ENCODE data around the gene FAM83B.

The FAM83B gene

DNA sequence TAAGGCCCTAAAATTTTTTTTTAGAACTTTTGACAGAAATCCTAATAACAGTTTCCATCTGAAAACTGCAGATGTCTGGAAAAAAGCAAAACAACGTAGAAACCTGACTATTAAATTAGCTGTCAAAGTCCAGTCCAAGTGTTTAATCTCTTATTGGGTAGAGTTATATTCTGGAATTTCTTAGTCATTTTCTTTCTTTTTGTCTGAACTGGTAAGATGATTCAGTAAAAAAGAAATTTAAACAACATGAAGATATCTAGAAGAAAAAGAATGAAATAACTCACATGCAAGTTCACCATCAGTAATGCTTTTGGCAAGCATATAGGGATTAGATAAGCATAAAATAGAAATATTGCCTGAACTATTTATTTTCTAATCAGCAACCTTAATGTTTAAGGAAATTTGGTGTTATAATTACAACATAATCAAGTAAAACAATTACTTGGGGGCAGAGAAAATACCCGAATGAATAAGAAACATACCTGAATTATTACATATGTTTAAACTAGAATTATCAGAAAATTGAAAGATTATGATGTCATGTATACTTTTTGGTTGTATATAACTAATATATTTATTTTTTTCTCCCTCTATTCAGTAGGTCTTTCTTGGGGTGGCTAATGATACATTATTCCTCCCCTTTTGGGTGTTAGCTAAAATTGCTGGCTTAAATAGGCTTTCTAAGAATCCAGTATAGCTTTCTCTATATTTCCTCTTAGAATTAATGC is 51.1 kb downstream of the FAM83B start:
- ATAC-seq, result no peak
- TF ChIP-seq POU6F1 (CRISPR knock-in tag; IDR thresholded peaks at IDR 0.05; ENCODE audit: borderline replicate concordance, low read depth) (no peak), BACH2 (CRISPR knock-in tag; IDR thresholded peaks at IDR 0.05; ENCODE audit: borderline replicate concordance) (no peak), SNAI2 (CRISPR knock-in tag; IDR thresholded peaks at IDR 0.05) (no peak), RARB (CRISPR knock-in tag; IDR thresholded peaks at IDR 0.05) (no peak), CSDC2 (CRISPR knock-in tag; IDR thresholded peaks at IDR 0.05) (no peak), ZFP30 (CRISPR knock-in tag; IDR thresholded peaks at IDR 0.05) (no peak), ZFP3 (CRISPR knock-in tag; IDR thresholded peaks at IDR 0.05) (no peak), TSHZ2 (CRISPR knock-in tag; IDR thresholded peaks at IDR 0.05) (no peak), OSR1 (CRISPR knock-in tag; IDR thresholded peaks at IDR 0.05) (no peak)

- ATAC-seq, result no peak
- TF ChIP-seq OSR1 (CRISPR knock-in tag; IDR thresholded peaks at IDR 0.05) (no peak), ESRRG (CRISPR knock-in tag; IDR thresholded peaks at IDR 0.05) (no peak), ARNTL (CRISPR knock-in tag; IDR thresholded peaks at IDR 0.05; ENCODE audit: borderline replicate concordance, low read depth) (no peak), RARB (CRISPR knock-in tag; IDR thresholded peaks at IDR 0.05) (no peak), TSHZ2 (CRISPR knock-in tag; IDR thresholded peaks at IDR 0.05) (no peak), ZNF70 (CRISPR knock-in tag; IDR thresholded peaks at IDR 0.05) (no peak), ZFP3 (CRISPR knock-in tag; IDR thresholded peaks at IDR 0.05) (no peak), TCF4 (CRISPR knock-in tag; IDR thresholded peaks at IDR 0.05; ENCODE audit: borderline replicate concordance) (no peak), BACH2 (CRISPR knock-in tag; IDR thresholded peaks at IDR 0.05; ENCODE audit: borderline replicate concordance) (no peak), GLIS3 (CRISPR knock-in tag; IDR thresholded peaks at IDR 0.05) (no peak)
These were observed 52.2 kb downstream of the FAM83B start for GRCh38 chr6:54898767-54899166.

DNA sequence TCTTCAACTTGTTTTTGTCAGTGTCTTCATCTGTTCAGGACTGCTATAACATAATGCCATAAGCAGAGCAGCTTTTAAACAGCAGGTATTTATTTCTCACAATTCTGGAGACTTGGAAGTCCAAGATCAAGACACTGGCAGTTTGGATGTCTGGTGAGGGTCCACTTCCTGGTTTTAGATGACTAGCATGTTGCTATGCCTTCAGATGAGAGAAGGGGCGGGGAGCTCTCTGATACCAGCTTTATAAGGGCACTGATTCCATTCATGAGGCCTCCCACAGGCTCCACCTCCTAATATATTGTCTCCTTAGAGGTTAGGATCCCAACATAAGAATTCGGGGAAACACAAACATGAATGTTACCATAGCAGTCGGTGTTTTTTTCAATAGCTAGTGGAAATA is 52.9 kb downstream of the FAM83B start:
- no peak for ATAC-seq
- TF ChIP-seq GLIS3 (CRISPR knock-in tag; IDR thresholded peaks at IDR 0.05) (no peak), ZNF8 (CRISPR knock-in tag; IDR thresholded peaks at IDR 0.05) (no peak), PATZ1 (CRISPR knock-in tag; IDR thresholded peaks at IDR 0.05; ENCODE audit: borderline replicate concordance) (no peak)

GRCh38 chr6:54899986-54900385 is 53.4 kb downstream of the FAM83B start:
- no peak for ATAC-seq
- no peak for TF ChIP-seq CREB5 (CRISPR knock-in tag; IDR thresholded peaks at IDR 0.05; ENCODE audit: low read depth)
- TF ChIP-seq, protein P1, sequence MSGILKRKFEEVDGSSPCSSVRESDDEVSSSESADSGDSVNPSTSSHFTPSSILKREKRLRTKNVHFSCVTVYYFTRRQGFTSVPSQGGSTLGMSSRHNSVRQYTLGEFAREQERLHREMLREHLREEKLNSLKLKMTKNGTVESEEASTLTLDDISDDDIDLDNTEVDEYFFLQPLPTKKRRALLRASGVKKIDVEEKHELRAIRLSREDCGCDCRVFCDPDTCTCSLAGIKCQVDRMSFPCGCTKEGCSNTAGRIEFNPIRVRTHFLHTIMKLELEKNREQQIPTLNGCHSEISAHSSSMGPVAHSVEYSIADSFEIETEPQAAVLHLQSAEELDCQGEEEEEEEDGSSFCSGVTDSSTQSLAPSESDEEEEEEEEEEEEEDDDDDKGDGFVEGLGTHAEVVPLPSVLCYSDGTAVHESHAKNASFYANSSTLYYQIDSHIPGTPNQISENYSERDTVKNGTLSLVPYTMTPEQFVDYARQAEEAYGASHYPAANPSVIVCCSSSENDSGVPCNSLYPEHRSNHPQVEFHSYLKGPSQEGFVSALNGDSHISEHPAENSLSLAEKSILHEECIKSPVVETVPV (CRISPR knock-in tag; IDR thresholded peaks at IDR 0.05), result no peak
- TF ChIP-seq ZNF565 (CRISPR knock-in tag; conservative IDR thresholded peaks at IDR 0.05; ENCODE audit: low read depth), result no peak
- TF ChIP-seq ESRRG (CRISPR knock-in tag; IDR thresholded peaks at IDR 0.05), result no peak
- TF ChIP-seq SNAI2 (CRISPR knock-in tag; IDR thresholded peaks at IDR 0.05), result no peak
- no peak for TF ChIP-seq CSDC2 (CRISPR knock-in tag; IDR thresholded peaks at IDR 0.05)
- TF ChIP-seq ZFP30 (CRISPR knock-in tag; IDR thresholded peaks at IDR 0.05), result no peak
- no peak for TF ChIP-seq BACH2 (CRISPR knock-in tag; IDR thresholded peaks at IDR 0.05; ENCODE audit: borderline replicate concordance)
- TF ChIP-seq TCF4 (CRISPR knock-in tag; IDR thresholded peaks at IDR 0.05; ENCODE audit: borderline replicate concordance), result no peak
- no peak for TF ChIP-seq ZFP3 (CRISPR knock-in tag; IDR thresholded peaks at IDR 0.05)
- TF ChIP-seq GLIS3 (CRISPR knock-in tag; IDR thresholded peaks at IDR 0.05), result no peak
- TF ChIP-seq RARB (CRISPR knock-in tag; IDR thresholded peaks at IDR 0.05), result no peak
- no peak for TF ChIP-seq ISL1 (CRISPR knock-in tag; IDR thresholded peaks at IDR 0.05)
- no peak for TF ChIP-seq OSR1 (CRISPR knock-in tag; IDR thresholded peaks at IDR 0.05)
